ENCODE data around the gene BATF.

The BATF gene

DNA sequence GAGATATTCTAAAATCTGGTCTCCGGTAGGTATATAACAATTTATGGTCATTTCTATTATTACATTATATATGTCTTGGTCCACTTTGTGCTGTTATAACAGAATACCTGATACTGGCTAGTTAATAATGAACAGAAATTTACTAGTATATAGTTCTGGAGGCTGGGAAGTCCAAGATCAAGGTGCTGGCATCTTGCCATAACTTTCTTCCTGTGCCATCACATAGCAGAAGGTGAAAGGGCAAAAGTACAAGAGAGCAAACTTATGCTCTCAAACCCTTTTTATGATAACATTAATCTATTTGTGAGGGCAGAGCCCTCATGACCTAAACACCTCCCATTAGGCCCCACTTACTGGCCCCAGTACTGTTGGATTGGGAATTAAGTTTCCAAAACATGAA, 17.9 kb upstream of the BATF start:
- TF ChIP-seq CTCF (conservative IDR thresholded peaks at IDR 0.05) = no peak
- no peak overlapping the region for H3K27ac ChIP-seq

GRCh38 chr14:75506930-75507329, 15.3 kb upstream of the BATF start:
- no peak for TF ChIP-seq CTCF (conservative IDR thresholded peaks at IDR 0.05)
- H3K27ac ChIP-seq = no peak overlapping the region

GRCh38 chr14:75510547-75510946, 11.7 kb upstream of the BATF start:
- H3K27ac ChIP-seq = no peak overlapping the region
- TF ChIP-seq CTCF (conservative IDR thresholded peaks at IDR 0.05) = no peak

DNA sequence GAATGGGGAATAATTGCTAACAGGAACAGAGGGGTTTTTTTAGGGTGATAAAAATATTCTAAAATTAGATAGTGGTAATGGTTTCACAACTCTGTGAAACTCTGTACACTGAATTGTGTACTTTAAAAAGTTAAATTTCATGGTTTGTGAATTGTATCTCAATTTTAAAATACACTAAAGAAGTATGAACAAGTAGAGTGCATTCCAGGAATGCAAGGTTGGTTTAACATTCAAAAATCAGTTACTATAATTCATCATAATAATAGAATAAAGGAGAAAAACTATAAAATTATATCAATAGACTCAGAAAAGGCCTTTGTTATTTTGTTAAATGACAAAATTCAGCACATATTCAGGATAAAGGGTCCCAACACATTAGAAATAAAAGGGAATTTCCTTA, 11.1 kb upstream of the BATF start:
- TF ChIP-seq CTCF (conservative IDR thresholded peaks at IDR 0.05) = no peak
- no peak overlapping the region for H3K27ac ChIP-seq

DNA sequence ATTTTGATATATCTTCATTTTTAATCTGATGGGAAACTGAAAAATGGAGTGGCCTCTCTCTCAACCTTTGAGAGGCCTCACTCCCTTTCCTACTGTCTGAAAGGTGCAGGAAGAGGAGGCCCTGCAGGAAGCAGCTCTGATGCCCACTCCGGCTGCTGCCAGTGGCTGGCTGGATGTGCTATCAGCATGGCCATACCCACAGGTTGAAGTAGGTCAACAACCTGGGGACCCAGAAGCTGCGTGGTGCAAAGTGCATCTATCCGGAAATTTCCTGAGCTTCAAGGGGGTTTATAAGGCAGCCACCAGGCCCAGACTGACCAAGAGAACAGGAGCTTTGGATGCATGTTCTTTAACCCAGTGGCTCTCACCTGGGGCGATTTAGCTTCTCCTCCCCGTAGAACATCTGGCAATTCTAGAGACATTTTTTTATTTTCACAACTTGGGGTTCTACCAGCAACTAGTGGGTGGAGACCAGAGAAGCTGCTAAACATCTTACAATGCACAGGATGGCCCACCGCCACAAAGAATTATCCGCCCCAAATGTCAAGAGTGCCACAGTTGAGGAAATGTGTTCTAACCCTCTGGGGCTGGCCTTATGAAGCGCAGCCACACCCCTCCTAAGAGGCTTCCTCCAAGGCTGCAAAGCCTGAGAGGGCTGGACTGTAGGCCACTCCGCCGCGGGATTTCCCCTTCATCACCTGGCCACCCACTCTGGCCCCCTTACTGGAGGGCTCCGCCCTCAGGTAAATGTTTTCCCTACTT, 8.2 kb upstream of the BATF start:
- no peak for TF ChIP-seq CTCF (conservative IDR thresholded peaks at IDR 0.05)
- H3K27ac ChIP-seq = no peak overlapping the region

- no peak for TF ChIP-seq CTCF (conservative IDR thresholded peaks at IDR 0.05)
Measured at GRCh38 chr14:75514673-75515628, 7.3 kb upstream of the BATF start.

DNA sequence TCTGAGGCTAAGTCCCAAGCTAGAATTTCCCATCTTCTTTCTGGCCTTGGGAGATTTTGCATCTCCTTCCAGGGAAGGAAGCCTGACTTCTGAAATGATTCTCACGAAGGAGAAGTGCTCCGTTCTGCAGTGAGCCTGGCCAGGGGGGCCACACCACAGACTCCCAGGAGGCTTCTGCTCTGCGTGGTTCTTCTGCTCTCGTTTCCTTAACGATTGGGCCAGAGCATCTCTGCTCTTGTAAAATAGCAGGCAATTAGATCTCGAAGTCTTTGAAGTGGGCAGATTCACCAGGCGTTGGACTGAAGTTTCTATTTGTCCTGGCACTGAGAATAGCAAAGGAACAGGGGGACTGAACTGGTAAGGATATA, 6.7 kb upstream of the BATF start:
- no peak for TF ChIP-seq CTCF (conservative IDR thresholded peaks at IDR 0.05)
- no peak overlapping the region for H3K27ac ChIP-seq

More at GRCh38 chr14:75514673-75515628, 7.3 kb upstream of the BATF start:
- H3K27ac ChIP-seq = no peak overlapping the region

Data from VCaP (cell line).